Naive thymus-derived CD4-positive, alpha-beta T cell (primary cell): ENCODE results near the gene MUCL1. TPM values are rescaled to one million over a fixed set of nuclear protein-coding genes. Genes with fewer than 3 reads are reported as not detected.
A peak's percentile ranks its signal among the peaks of the same experiment; 100 is the strongest.

Source experiments
- ATAC-seq: fragments of 150-1000 bp; cut with Tn5 transposase; 2 replicates; pipeline ENCODE4 v1.10.0; 2021; ENCODE audit warnings: mild to moderate bottlenecking, moderate library complexity
- CTCF ChIA-PET: fragments of 350-600 bp; sonication (Branson Sonifier 250); formaldehyde crosslinking; loops from one replicate; lab custom pipeline; 2021; ENCODE audit warnings: antibody characterized with exemption; lab: Charles Lee
- POLR2A ChIA-PET: fragments of 350-600 bp; sonication (Branson Sonifier 250); formaldehyde crosslinking; loops from one replicate; lab custom pipeline; 2021; ENCODE audit warnings: antibody characterized with exemption, inconsistent platforms; lab: Charles Lee
- DNase-seq, 9 donors: peaks; one replicate each; pipeline versions ENCODE4 v3.0.0 to v3.0.0-alpha.2; 2020 to 2022; ENCODE audit warnings: mixed read lengths in 1 of 9
- H3K27ac ChIP-seq: one replicate; pipeline ENCODE4 v1.7.0; 2013; ENCODE audit warnings: mild to moderate bottlenecking, low read depth, low read length, moderate library complexity
- H3K27me3 ChIP-seq, 2 donors: one replicate each; pipeline ENCODE4 v1.7.0; 2013; ENCODE audit warnings: low read length in 2 of 2, mild to moderate bottlenecking in 2 of 2, moderate library complexity in 2 of 2; ENCODE audit not compliant: control insufficient read depth in 2 of 2, insufficient read depth in 2 of 2
- H3K36me3 ChIP-seq, 3 experiments: 1 replicate in 2 of 3; 2 replicates in 1 of 3; pipeline ENCODE4 v1.7.0; 2013; ENCODE audit warnings: low read length in 3 of 3, mild to moderate bottlenecking in 3 of 3, moderate library complexity in 1 of 3; ENCODE audit not compliant: insufficient read depth in 3 of 3, control insufficient read depth in 2 of 3
- H3K4me1 ChIP-seq, 2 donors: one replicate each; pipeline ENCODE4 v1.7.0; 2013; ENCODE audit warnings: low read length in 2 of 2, mild to moderate bottlenecking in 2 of 2, moderate library complexity in 1 of 2; ENCODE audit not compliant: control insufficient read depth in 2 of 2, insufficient read depth in 2 of 2
- H3K4me3 ChIP-seq: 2 replicates; pipeline ENCODE4 v1.7.0; 2013; ENCODE audit warnings: mild to moderate bottlenecking, low read length
- H3K9me3 ChIP-seq, 3 experiments: 1 replicate in 2 of 3; 2 replicates in 1 of 3; pipeline ENCODE4 v1.7.0; 2013; ENCODE audit warnings: low read length in 3 of 3; ENCODE audit not compliant: control insufficient read depth in 2 of 3
- H3K27ac Mint-ChIP-seq, 9 donors: one replicate each; pipeline ENCODE4 v1.8.0; 2020 to 2022; ENCODE audit warnings: mixed read lengths in 9 of 9, mild to moderate bottlenecking in 8 of 9, moderate library complexity in 5 of 9, inconsistent platforms in 2 of 9
- H3K27me3 Mint-ChIP-seq, 5 donors: one replicate each; pipeline ENCODE4 v1.8.0; 2021 to 2022; ENCODE audit warnings: mixed read lengths in 5 of 5, mild to moderate bottlenecking in 1 of 5
- H3K36me3 Mint-ChIP-seq, 5 donors: one replicate each; pipeline ENCODE4 v1.8.0; 2020 to 2022; ENCODE audit warnings: mixed read lengths in 5 of 5, mild to moderate bottlenecking in 3 of 5, inconsistent platforms in 1 of 5
- H3K4me1 Mint-ChIP-seq, 7 donors: one replicate each; pipeline ENCODE4 v1.8.0; 2020 to 2022; ENCODE audit warnings: mixed read lengths in 7 of 7, mild to moderate bottlenecking in 3 of 7, inconsistent platforms in 1 of 7
- H3K4me3 Mint-ChIP-seq, 10 donors: one replicate each; pipeline ENCODE4 v1.8.0; 2020 to 2022; ENCODE audit warnings: mild to moderate bottlenecking in 10 of 10, mixed read lengths in 10 of 10, moderate library complexity in 6 of 10, inconsistent platforms in 2 of 10
- H3K9me3 Mint-ChIP-seq, 11 donors: one replicate each; pipeline ENCODE4 v1.8.0; 2020 to 2022; ENCODE audit warnings: mixed read lengths in 11 of 11, mild to moderate bottlenecking in 4 of 11, inconsistent platforms in 1 of 11, moderate library complexity in 1 of 11
- intact Hi-C, 2 donors: fragments of 100-400 bp; cut with micrococcal nuclease; formaldehyde crosslinking; loops; one replicate each; pipeline ENCODE4 v1.15.1; 2023
- polyA plus RNA-seq, 2 donors: library from polyadenylated mRNA; unstranded; fragments of 300-500 nt; fragmentation: Illumina TruSeq; gene quantifications; one replicate each; pipeline ENCODE4 v1.2.3, GENCODE V29; 2021
- total RNA-seq, 6 experiments: library from RNA in 5 of 6; stranded (reverse) in 5 of 6; gene quantifications; 1 replicate in 5 of 6; 2 replicates in 1 of 6; pipeline ENCODE4 v1.2.3 and lab custom pipeline; 2021 to 2026

The MUCL1 gene
- total RNA-seq = not detected
- not detected for polyA plus RNA-seq
- total RNA-seq (lab: John Stamatoyannopoulos, UW) = not detected

GRCh38 chr12:54853933-54854538 is at the start of gene MUCL1:
Gene MUCL1 (plus strand): TSS chr12:54854516. CDS start chr12:54854583, 67 bp downstream.
- ChIA-PET POLR2A (interaction anchor here (0.6 to 1.5 kb wide), 4 partner anchors 106 to 218 kb away, joined by 3 to 6 read pairs (median 4); no protein-coding TSS in a partner anchor), CTCF (interaction anchor here (0.8 to 4.8 kb wide), 11 partner anchors 78 to 217 kb away, joined by 3 to 38 read pairs (median 7); no protein-coding TSS in a partner anchor)
- no peaks in the 10 kb centered on the region for H3K36me3 Mint-ChIP-seq
- Histone ChIP-seq H3K36me3 (no peaks in the 10 kb centered on the region), H3K27ac (no peak within 1 kb of the TSS), H3K9me3 (no peaks in the 10 kb centered on the region), H3K27me3 (no peaks in the 10 kb centered on the region), H3K4me3 (no peak within 1 kb of the TSS), H3K4me1 (no peaks in the 10 kb centered on the region)
- H3K27ac Mint-ChIP-seq = peak within 1 kb of the TSS in 2 of 9 donors; percentile 44 to 70
- no peak within 1 kb of the TSS for H3K4me3 Mint-ChIP-seq
- intact Hi-C loops = loop anchor here (1.0 kb wide), 10 partner anchors 81 to 218 kb away; partner anchors contain the start of gene TESPA1 (in 1 of the 2)
- no peaks in the 10 kb centered on the region for H3K9me3 Mint-ChIP-seq
- peak; percentile 21 to 79 (median 73) for DNase-seq
- H3K4me1 Mint-ChIP-seq = peaks cover 0 to 12% (median 5%) of the 10 kb centered on the region in 7 donors
- peak; percentile 99 for ATAC-seq
- peaks cover 0 to 4% (median 0%) of the 10 kb centered on the region in 5 donors for H3K27me3 Mint-ChIP-seq

DNA sequence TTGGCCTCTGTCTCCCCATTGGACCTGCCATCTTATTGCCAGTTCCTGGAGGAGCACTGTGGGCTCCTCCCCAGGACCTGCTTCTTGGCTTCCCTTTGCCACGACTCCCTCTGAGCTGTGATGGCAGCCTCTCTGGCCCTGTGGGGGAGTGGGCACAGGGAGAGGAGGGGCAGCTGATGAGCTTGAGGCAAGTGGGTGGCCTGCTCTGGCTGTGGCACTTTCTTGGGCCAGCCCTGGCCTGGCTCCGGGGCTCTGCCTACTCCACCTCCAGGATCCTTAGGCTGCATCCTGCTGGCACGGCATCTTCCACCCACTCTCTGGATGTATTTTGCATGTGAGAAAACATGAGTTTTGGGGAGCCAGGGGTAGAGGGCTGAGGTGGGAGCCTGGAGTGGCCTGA is 32.6 kb upstream of the MUCL1 start:
- H3K27me3 ChIP-seq = no peaks in the 10 kb centered on the region
- H3K27me3 Mint-ChIP-seq = peaks cover 0 to 25% (median 10%) of the 10 kb centered on the region in 5 donors
- H3K4me3 ChIP-seq = no peak overlapping the region
- no peak overlapping the region for H3K27ac ChIP-seq
- H3K36me3 Mint-ChIP-seq = peaks cover 0 to 11% (median 3%) of the 10 kb centered on the region in 5 donors
- H3K9me3 Mint-ChIP-seq = peaks cover 0 to 52% (median 15%) of the 10 kb centered on the region in 11 donors
- DNase-seq = no peak
- H3K4me3 Mint-ChIP-seq = no peak overlapping the region
- H3K36me3 ChIP-seq = no peaks in the 10 kb centered on the region
- ATAC-seq = no peak
- no peaks in the 10 kb centered on the region for H3K4me1 ChIP-seq
- H3K4me1 Mint-ChIP-seq = no peaks in the 10 kb centered on the region
- H3K9me3 ChIP-seq = peaks cover 0 to 5% (median 0%) of the 10 kb centered on the region in 3 experiments
- CTCF ChIA-PET = no interaction called here
- H3K27ac Mint-ChIP-seq = no peak overlapping the region
- POLR2A ChIA-PET = no interaction called here
- intact Hi-C loops = no loop called here

GRCh38 chr12:54824402-54824801 is 29.9 kb upstream of the MUCL1 start:
- ChIA-PET CTCF (interaction anchor here (0.8 kb wide), 1 partner anchor 75 kb away, joined by 3 read pairs; no protein-coding TSS in a partner anchor), POLR2A (no interaction called here)
- Histone ChIP-seq H3K36me3 (no peaks in the 10 kb centered on the region), H3K27ac (no peak overlapping the region), H3K4me3 (no peak overlapping the region), H3K27me3 (no peaks in the 10 kb centered on the region), H3K9me3 (peaks cover 0 to 5% (median 0%) of the 10 kb centered on the region in 3 experiments), H3K4me1 (no peaks in the 10 kb centered on the region)
- no peaks in the 10 kb centered on the region for H3K4me1 Mint-ChIP-seq
- no peak for ATAC-seq
- H3K9me3 Mint-ChIP-seq = peaks cover 0 to 40% (median 13%) of the 10 kb centered on the region in 11 donors
- no peak overlapping the region for H3K27ac Mint-ChIP-seq
- no peak overlapping the region for H3K4me3 Mint-ChIP-seq
- peaks cover 0 to 11% (median 3%) of the 10 kb centered on the region in 5 donors for H3K36me3 Mint-ChIP-seq
- intact Hi-C loops = no loop called here
- peaks cover 1 to 15% (median 3%) of the 10 kb centered on the region in 5 donors for H3K27me3 Mint-ChIP-seq
- DNase-seq = no peak

GRCh38 chr12:54829511-54829910 is 24.8 kb upstream of the MUCL1 start:
- no peak overlapping the region for H3K27ac ChIP-seq
- H3K27me3 ChIP-seq = no peaks in the 10 kb centered on the region
- intact Hi-C loops = no loop called here
- no peaks in the 10 kb centered on the region for H3K9me3 Mint-ChIP-seq
- ATAC-seq (no peak), DNase-seq (no peak)
- H3K4me1 Mint-ChIP-seq = peaks cover 0 to 6% (median 0%) of the 10 kb centered on the region in 7 donors
- ChIA-PET POLR2A (interaction anchor here (0.9 kb wide), 1 partner anchor 15 kb away, joined by 3 read pairs; no protein-coding TSS in a partner anchor), CTCF (interaction anchor here (1.0 kb wide), 1 partner anchor 242 kb away, joined by 3 read pairs; no protein-coding TSS in a partner anchor)
- H3K36me3 Mint-ChIP-seq = no peaks in the 10 kb centered on the region
- no peak overlapping the region for H3K4me3 ChIP-seq
- H3K27me3 Mint-ChIP-seq = peaks cover 0 to 6% (median 0%) of the 10 kb centered on the region in 5 donors
- H3K4me3 Mint-ChIP-seq = no peak overlapping the region
- H3K4me1 ChIP-seq = no peaks in the 10 kb centered on the region
- no peak overlapping the region for H3K27ac Mint-ChIP-seq
- no peaks in the 10 kb centered on the region for H3K9me3 ChIP-seq
- no peaks in the 10 kb centered on the region for H3K36me3 ChIP-seq

DNA sequence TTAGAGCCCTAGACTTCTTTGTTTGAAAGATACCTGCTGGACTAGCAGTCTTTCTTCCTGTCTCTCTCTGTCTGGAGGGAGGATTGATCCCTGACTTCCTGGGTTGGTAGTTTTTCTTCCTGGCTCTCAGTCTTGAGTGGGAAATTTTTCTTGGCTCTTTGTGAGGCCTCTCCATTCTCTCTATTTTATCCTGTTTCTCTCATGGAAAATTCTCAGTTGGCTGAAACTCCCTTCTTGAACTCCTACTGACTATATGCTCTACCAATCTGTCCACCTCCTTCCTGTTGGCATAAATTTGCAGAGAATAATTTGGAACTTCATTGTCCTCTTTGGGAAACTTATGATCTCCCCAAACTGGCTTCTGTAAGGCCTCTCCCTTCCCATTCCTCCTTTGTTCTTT is 24.1 kb upstream of the MUCL1 start:
- Mint-ChIP-seq H3K27ac (no peak overlapping the region), H3K9me3 (no peaks in the 10 kb centered on the region), H3K27me3 (peaks cover 0 to 8% (median 1%) of the 10 kb centered on the region in 5 donors), H3K4me1 (peaks cover 0 to 6% (median 0%) of the 10 kb centered on the region in 7 donors), H3K36me3 (no peaks in the 10 kb centered on the region), H3K4me3 (no peak overlapping the region)
- Histone ChIP-seq H3K4me3 (no peak overlapping the region), H3K36me3 (no peaks in the 10 kb centered on the region), H3K27ac (no peak overlapping the region), H3K4me1 (no peaks in the 10 kb centered on the region), H3K27me3 (no peaks in the 10 kb centered on the region), H3K9me3 (no peaks in the 10 kb centered on the region)
- ATAC-seq = no peak
- intact Hi-C loops = no loop called here
- POLR2A ChIA-PET = interaction anchor here (0.9 kb wide), 1 partner anchor 14 kb away, joined by 3 read pairs; no protein-coding TSS in a partner anchor
- CTCF ChIA-PET = interaction anchor here (1.0 kb wide), 1 partner anchor 242 kb away, joined by 3 read pairs; no protein-coding TSS in a partner anchor
- DNase-seq = no peak

DNA sequence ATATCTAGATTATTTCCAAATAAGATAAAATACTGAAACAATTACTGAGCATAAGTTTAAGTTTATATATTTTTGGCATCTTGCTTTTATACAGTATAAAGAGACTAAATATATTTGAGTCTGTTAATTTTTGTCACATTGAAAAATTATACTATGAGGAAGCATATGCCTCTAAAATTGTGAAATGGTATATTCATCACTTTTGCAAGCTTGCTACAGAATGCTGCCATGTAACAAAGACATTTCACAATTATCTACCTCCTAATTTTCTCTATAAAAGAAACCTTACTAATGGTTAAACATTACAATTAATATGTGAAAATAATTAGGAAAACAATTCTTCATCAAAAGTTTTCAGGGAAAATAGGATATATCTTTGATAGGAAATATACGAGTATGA is 22.7 kb upstream of the MUCL1 start:
- peaks cover 0 to 6% (median 0%) of the 10 kb centered on the region in 7 donors for H3K4me1 Mint-ChIP-seq
- CTCF ChIA-PET = interaction anchor here (1.1 to 1.3 kb wide), 2 partner anchors 82 to 240 kb away, joined by 3 read pairs; no protein-coding TSS in a partner anchor
- POLR2A ChIA-PET = interaction anchor here (0.9 kb wide), 1 partner anchor 155 kb away, joined by 3 read pairs; no protein-coding TSS in a partner anchor
- no peaks in the 10 kb centered on the region for H3K36me3 Mint-ChIP-seq
- intact Hi-C loops = no loop called here
- no peaks in the 10 kb centered on the region for H3K9me3 ChIP-seq
- DNase-seq (no peak), ATAC-seq (no peak)
- H3K27me3 Mint-ChIP-seq = peaks cover 0 to 17% (median 8%) of the 10 kb centered on the region in 5 donors
- H3K4me3 ChIP-seq = no peak overlapping the region
- no peaks in the 10 kb centered on the region for H3K27me3 ChIP-seq
- H3K27ac ChIP-seq = no peak overlapping the region
- no peak overlapping the region for H3K27ac Mint-ChIP-seq
- H3K36me3 ChIP-seq = no peaks in the 10 kb centered on the region
- no peaks in the 10 kb centered on the region for H3K4me1 ChIP-seq
- no peak overlapping the region for H3K4me3 Mint-ChIP-seq
- peaks cover 0 to 5% (median 0%) of the 10 kb centered on the region in 11 donors for H3K9me3 Mint-ChIP-seq
